ENCODE data around the gene HOXD10. TPM values are rescaled to one million over a fixed set of nuclear protein-coding genes. Genes with fewer than 3 reads are reported as not detected.

The HOXD10 gene
- total and polyA plus RNA-seq, 5 donors = not detected

DNA sequence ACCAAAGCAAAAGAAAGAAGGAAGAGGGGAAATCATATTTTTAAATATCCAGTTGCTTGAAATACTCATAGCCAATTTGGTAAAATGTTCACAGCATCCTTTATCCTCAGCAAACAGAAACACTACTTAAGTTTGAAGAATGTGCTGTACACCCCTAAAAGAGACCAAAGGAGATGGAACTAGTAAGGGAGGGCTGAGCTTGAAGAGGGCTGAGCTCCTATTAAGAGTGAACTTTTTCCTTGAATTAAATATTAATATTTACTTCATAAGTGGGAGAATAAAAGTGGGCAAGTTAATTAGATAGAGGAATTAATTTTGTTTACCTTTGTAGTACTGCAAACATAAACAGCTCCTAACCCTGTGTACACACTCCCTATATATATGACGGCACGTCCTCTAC is 39.8 kb upstream of the HOXD10 start:
- Histone ChIP-seq H3K4me3 (ENCODE audit: low read length) (no peak overlapping the region), H3K27me3 (ENCODE audit: control insufficient read depth, insufficient read depth) (peaks cover 9% of the 10 kb centered on the region), H3K4me1 (ENCODE audit: control insufficient read depth, insufficient read depth, low read length) (peaks cover 2% of the 10 kb centered on the region), H3K27ac (ENCODE audit: low read length) (no peak overlapping the region), H3K9me3 (ENCODE audit: control insufficient read depth, low read length) (no peaks in the 10 kb centered on the region)
- 17% methylated on average over 2 of the region's 2 CpGs for WGBS
- intact Hi-C loops (cut with DNase I) = no loop called here
- ATAC-seq (no peak), DNase-seq (no peak)

DNA sequence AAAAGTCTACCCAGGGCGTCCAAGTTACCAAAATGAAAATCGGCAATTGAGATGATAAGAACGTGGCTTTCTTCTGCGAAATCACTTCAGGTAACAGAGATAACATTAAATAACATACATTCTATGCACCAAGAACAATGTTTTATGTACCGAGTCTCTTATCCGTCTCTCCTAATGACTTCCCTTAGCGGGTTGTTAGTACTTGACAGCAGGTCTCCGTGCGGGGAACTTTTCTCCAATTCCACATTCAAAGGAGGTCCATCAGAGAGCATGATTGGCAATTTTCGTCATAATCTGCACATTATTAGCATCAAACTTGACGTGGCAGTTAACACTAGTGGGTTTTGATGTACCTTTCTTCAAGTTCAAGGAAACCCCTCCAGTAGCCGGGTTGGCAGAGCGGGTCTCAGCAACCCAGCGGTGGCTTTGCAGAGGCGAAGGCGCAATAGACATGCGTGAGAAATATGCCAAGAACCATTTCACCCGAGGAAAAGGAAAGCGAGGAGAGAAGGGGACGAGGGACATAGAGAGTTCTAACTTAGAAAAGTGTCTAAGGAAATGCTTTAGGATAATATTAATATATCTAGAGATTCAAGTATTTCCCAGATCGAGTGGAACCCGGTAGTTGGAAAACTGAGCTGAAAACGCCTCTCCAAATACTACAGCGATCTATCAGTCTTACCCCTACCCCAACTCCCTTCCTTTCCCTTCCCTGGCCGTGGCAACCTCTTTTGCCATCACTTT is 37.9 kb upstream of the HOXD10 start:
- Histone ChIP-seq H3K27ac (ENCODE audit: low read length) (no peak overlapping the region), H3K9me3 (ENCODE audit: control insufficient read depth, low read length) (no peaks in the 10 kb centered on the region), H3K27me3 (ENCODE audit: control insufficient read depth, insufficient read depth) (peaks cover 9% of the 10 kb centered on the region), H3K4me1 (ENCODE audit: control insufficient read depth, insufficient read depth, low read length) (peaks cover 2% of the 10 kb centered on the region), H3K4me3 (ENCODE audit: low read length) (no peak overlapping the region)
- DNase-seq = no peak
- WGBS = 5% methylated on average over 25 of the region's 25 CpGs
- no peak for ATAC-seq
- intact Hi-C loops (cut with DNase I) = no loop called here

DNA sequence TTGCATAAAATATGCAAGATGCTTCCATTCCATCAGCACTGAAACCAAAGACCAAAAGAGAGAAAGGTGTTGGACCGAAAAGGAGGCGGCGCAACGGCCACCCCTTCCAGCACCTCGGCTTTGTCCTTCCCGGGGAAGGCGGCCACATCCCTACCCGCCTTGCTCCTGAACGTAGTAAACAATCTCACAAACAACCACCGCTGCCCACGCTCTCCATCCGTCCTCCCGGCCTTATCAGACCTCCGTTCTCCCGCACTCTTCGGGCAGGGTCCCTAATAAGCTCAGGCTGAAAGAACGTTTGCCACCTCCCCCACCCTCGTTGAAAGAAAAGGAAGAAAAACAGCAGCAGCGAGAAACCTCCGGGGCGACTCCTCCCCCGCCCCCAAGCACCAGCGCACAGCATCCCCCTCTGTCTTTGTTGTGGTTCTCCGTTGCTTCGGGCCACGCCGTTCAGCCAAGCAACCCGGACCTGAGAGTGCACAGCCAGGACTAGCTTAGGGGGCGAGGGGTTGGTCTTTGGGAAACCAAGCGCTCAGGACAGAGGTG is 37.2 kb upstream of the HOXD10 start:
- DNase-seq (no peak), ATAC-seq (no peak)
- peaks cover 2% of the 10 kb centered on the region for H3K4me1 ChIP-seq (ENCODE audit: control insufficient read depth, insufficient read depth, low read length)
- peaks cover 9% of the 10 kb centered on the region for H3K27me3 ChIP-seq (ENCODE audit: control insufficient read depth, insufficient read depth)
- WGBS = 5% methylated on average over 30 of the region's 30 CpGs
- no peaks in the 10 kb centered on the region for H3K9me3 ChIP-seq (ENCODE audit: control insufficient read depth, low read length)
- no peak overlapping the region for H3K27ac ChIP-seq (ENCODE audit: low read length)
- intact Hi-C loops (cut with DNase I) = no loop called here
- peak overlapping the region; percentile 46 for H3K4me3 ChIP-seq (ENCODE audit: low read length)

DNA sequence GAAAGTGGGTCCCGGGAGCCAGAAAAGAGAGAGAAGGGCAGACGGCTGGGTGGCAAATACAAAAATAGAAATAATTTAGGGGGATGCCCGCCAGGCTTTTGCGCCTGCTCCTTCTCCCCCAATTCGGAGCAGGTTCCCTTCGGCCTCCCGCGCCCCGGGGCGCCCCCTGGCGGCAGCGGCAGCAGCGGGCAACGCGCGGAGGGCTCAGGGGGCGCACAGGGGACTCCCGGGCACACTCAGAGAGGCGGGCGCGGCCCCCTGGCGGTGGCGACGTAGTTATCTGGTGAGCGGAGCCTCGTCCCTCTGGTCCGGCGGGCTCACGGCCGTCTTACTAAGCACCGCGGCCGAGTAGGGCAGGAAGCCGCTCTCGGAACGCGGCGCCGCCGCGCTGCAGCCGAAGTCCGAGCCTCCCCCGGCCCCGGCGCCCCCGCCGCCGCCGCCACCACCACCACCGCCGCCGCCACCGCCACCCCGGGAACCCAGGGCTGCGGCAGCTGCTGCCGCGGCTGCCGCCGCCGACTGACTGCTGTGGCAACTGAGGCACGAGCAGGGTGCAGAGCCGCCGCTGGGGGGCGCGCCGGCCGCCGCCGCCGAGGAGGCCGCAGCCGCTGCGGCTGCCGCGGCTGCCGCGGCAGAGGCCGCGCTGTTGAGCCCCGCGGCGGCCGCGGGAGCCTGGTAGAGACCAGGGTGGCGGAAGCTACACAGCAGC is 36.6 kb upstream of the HOXD10 start:
- Histone ChIP-seq H3K9me3 (ENCODE audit: control insufficient read depth, low read length) (no peaks in the 10 kb centered on the region), H3K4me3 (ENCODE audit: low read length) (peak overlapping the region; percentile 46), H3K27me3 (ENCODE audit: control insufficient read depth, insufficient read depth) (peaks cover 9% of the 10 kb centered on the region), H3K4me1 (ENCODE audit: control insufficient read depth, insufficient read depth, low read length) (peaks cover 2% of the 10 kb centered on the region), H3K27ac (ENCODE audit: low read length) (no peak overlapping the region)
- intact Hi-C loops (cut with DNase I) = no loop called here
- WGBS = 2% methylated on average over 86 of the region's 86 CpGs
- peak in 1 of 2 donors; percentile 45 for ATAC-seq
- peak in 2 of 3 donors; percentile 62 to 71 for DNase-seq

DNA sequence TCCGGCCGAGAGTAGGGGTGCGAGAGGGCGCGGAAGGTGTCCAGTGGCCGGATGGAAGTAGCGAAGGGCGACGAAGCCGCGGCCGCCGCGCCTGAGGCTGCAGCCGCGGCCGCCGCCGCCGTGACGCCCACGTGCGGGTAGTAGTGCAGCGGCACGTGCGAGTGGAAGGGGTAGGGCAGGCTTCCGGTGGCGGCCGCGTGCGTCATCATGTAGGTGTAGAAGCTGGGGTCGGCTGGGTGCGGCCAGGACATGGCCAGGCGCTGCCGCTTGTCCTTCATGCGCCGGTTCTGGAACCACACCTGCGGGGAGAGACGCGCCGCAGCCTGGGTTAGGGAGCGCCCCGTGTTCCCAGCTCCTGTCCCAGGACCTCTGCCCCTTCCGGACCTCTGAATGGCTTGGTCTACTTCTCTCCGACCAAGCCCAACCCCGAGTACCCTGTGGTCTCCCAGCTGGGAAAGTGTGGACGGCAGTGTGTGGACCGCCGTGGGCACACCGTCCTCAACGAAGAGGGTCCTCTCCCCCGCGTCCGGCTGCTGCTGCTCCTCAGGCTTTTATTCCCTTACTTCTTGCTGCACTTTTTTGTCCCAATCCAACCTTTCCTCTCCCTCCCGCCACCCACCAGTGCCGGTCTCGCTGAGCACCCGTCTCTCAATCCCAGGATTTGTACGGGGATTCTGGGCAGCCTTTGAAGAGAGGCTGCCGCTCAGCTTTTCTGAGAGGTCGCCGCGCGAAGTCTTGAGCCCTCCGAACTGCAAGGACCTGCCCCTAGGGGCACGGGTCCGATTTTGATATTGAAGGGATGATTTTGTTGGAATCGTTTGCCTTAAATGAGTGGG is 35.8 kb upstream of the HOXD10 start:
- no peak overlapping the region for H3K27ac ChIP-seq (ENCODE audit: low read length)
- DNase-seq (peak in 1 of 3 donors; percentile 61), ATAC-seq (no peak)
- peaks cover 9% of the 10 kb centered on the region for H3K27me3 ChIP-seq (ENCODE audit: control insufficient read depth, insufficient read depth)
- H3K4me3 ChIP-seq (ENCODE audit: low read length) = peak overlapping the region; percentile 46
- no peaks in the 10 kb centered on the region for H3K9me3 ChIP-seq (ENCODE audit: control insufficient read depth, low read length)
- intact Hi-C loops (cut with DNase I) = no loop called here
- WGBS = 6% methylated on average over 68 of the region's 68 CpGs
- H3K4me1 ChIP-seq (ENCODE audit: control insufficient read depth, insufficient read depth, low read length) = peaks cover 2% of the 10 kb centered on the region

DNA sequence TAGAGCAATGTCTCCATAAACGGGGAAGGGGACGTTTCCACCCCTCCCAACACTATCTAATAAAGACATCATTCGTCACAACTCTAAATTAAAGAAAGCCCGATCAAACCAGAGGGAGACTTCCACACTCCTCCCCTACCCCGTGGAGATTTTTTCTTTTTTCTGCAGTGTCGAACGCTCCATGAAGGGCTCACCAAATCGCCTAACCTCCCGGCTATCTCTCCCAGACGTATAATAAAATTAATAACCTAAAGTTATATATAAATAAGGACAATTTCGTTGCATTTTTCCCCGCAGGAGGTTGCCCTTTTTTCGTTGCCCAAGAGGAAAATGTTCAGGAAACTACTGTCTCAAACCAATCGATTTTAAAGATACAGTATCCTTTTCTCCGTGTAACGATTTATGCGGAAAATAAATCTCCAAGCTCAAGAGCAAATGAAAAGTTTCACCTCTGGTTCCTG is 35.2 kb upstream of the HOXD10 start:
- H3K27me3 ChIP-seq (ENCODE audit: control insufficient read depth, insufficient read depth) = peaks cover 7% of the 10 kb centered on the region
- H3K4me1 ChIP-seq (ENCODE audit: control insufficient read depth, insufficient read depth, low read length) = peaks cover 2% of the 10 kb centered on the region
- H3K9me3 ChIP-seq (ENCODE audit: control insufficient read depth, low read length) = no peaks in the 10 kb centered on the region
- 9% methylated on average over 17 of the region's 17 CpGs for WGBS
- ATAC-seq = no peak
- no peak overlapping the region for H3K4me3 ChIP-seq (ENCODE audit: low read length)
- intact Hi-C loops (cut with DNase I) = no loop called here
- DNase-seq = no peak
- no peak overlapping the region for H3K27ac ChIP-seq (ENCODE audit: low read length)

DNA sequence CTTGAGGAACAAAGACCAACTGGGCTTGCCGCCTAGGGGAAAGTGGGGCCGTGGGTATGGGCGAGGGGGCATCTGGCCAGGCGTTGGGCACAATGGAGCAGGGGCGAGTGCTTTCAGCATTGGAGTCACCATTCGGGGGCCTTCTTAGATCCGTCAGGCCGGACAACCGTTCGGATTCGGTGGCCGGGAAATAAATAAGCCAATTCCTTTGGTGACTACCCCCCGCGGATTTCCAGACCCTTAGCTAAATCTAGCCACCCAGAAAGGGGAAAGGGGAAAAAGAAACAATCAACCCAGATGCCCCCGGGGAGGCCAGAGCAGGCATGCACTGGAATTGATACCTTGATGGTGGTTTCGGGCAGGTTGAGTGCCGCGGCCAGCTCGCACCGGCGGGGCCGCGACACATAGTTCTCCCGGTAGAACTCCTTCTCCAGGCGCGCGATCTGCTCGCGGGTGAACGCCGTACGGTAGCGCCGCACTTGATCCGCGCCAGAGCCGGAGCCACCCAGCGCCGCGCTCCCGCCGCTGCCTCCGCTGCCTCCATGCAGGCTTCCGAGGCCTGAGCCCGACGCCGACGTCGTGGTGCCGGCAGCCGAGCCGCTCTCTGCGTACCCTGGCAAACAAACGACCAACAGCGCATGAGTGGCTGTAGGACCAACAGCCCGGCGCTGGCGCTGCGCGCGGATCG is 34.6 kb upstream of the HOXD10 start:
- DNase-seq (peak in 1 of 3 donors; percentile 37), ATAC-seq (no peak)
- Histone ChIP-seq H3K27me3 (ENCODE audit: control insufficient read depth, insufficient read depth) (peaks cover under 1% of the 10 kb centered on the region), H3K27ac (ENCODE audit: low read length) (no peak overlapping the region), H3K4me3 (ENCODE audit: low read length) (no peak overlapping the region), H3K9me3 (ENCODE audit: control insufficient read depth, low read length) (no peaks in the 10 kb centered on the region), H3K4me1 (ENCODE audit: control insufficient read depth, insufficient read depth, low read length) (peaks cover 2% of the 10 kb centered on the region)
- intact Hi-C loops (cut with DNase I) = no loop called here
- WGBS = 6% methylated on average over 62 of the region's 62 CpGs

DNA sequence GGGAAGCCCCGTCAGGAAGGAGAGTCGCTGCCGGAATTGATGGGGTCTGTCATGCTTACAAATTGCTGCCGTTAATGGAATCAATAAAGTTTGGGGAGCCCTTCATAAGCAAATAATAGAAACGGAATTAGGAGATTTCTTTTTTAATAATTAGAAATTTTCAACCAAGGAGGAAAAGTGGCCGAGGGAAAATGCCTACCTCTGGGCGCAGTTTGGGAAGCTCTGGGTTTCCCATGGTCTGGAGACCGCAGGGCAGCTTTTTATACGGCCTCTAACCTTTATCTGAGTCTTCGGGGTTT is 34.1 kb upstream of the HOXD10 start:
- intact Hi-C loops (cut with DNase I) = no loop called here
- Histone ChIP-seq H3K4me1 (ENCODE audit: control insufficient read depth, insufficient read depth, low read length) (peaks cover 2% of the 10 kb centered on the region), H3K27me3 (ENCODE audit: control insufficient read depth, insufficient read depth) (no peaks in the 10 kb centered on the region), H3K27ac (ENCODE audit: low read length) (no peak overlapping the region), H3K4me3 (ENCODE audit: low read length) (no peak overlapping the region), H3K9me3 (ENCODE audit: control insufficient read depth, low read length) (no peaks in the 10 kb centered on the region)
- 6% methylated on average over 10 of the region's 10 CpGs for whole genome bisulfite sequencing
- DNase-seq = no peak
- no peak for ATAC-seq

DNA sequence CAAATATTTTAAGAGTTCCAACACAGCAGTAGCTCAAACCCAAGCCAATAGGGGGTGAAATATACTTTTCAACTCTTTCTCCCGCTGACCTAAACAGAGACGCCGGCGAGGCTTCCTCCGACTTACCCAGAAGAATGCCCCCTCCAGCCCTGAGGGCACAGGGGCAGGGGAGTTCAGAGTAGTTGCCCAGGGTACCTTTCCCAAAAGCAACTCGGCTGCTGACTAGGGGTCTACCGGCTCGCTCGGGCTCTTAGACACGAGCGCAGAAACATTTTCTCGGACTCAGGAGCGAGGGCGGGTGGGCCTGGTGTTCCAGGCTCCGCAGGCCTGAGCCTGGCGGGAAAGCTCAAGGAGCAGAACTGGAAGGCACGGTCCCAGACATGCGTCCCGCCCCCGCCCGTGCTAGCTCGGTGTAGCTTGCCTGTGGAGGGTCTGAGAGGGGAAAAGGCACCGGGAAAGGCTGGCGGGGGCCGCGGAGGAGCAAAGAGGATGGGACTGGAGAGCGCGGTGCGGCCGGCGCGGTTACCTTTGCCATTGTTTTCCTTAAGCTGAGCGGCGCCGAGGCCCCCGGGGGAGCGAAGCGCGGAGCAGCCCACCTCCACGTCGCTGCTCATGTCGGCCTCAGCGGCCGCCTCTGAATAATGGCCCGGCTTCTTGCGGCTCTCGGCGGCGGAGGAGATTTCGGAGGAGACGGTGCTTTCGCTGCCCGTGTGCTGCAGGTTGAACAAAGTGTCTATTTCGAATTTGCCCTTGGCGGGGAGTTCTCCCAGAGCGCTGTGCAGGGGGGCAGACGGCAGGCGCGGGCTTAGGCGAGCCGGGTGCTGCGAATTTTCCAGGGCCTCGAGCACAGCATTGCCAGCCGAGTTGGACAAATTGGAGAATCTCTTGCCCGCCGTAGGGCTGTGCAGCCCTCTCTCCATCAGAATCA is 33.5 kb upstream of the HOXD10 start:
- no peaks in the 10 kb centered on the region for H3K27me3 ChIP-seq (ENCODE audit: control insufficient read depth, insufficient read depth)
- no peak for ATAC-seq
- H3K9me3 ChIP-seq (ENCODE audit: control insufficient read depth, low read length) = no peaks in the 10 kb centered on the region
- WGBS = 4% methylated on average over 66 of the region's 66 CpGs
- intact Hi-C loops (cut with DNase I) = no loop called here
- H3K4me1 ChIP-seq (ENCODE audit: control insufficient read depth, insufficient read depth, low read length) = peaks cover 2% of the 10 kb centered on the region
- no peak for DNase-seq
- H3K4me3 ChIP-seq (ENCODE audit: low read length) = no peak overlapping the region
- no peak overlapping the region for H3K27ac ChIP-seq (ENCODE audit: low read length)

DNA sequence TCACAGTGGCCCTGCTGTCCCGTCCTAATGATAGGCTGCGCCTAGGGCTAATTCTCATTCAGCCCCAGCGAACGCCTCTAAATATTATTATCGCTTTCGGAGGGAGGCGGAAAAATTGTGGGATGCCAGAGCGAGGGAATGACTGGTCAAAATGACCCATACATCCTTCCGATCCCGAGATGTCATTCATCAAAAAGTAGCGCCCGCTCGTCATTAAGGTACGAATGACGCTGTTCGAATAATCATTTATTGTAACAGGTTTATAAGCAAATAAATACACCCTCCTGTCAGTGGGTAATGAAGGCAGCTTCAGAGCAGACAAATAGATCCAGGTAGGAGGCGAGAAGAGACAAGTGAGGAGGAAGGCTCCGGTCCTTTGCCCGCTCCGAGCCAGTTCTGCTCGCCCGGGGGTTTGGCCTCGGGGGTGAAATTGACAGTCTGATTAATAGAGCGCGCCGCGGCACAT is 32.7 kb upstream of the HOXD10 start, which contains the start of gene EVX2:
EVX2 (minus strand) TSS at position 167 of the 466 bp plus-strand sequence. CDS start 186 bp downstream, outside the sequence.
- Histone ChIP-seq H3K27ac (ENCODE audit: low read length) (no peak within 1 kb of the TSS), H3K4me1 (ENCODE audit: control insufficient read depth, insufficient read depth, low read length) (peaks cover 2% of the 10 kb centered on the region), H3K4me3 (ENCODE audit: low read length) (no peak within 1 kb of the TSS), H3K9me3 (ENCODE audit: control insufficient read depth, low read length) (no peaks in the 10 kb centered on the region), H3K27me3 (ENCODE audit: control insufficient read depth, insufficient read depth) (no peaks in the 10 kb centered on the region)
- 10% methylated on average over 27 of the region's 27 CpGs for WGBS
- ATAC-seq (no peak), DNase-seq (no peak)
- intact Hi-C loops (cut with DNase I) = no loop called here

Data from right cardiac atrium (tissue), 5 donors.